Liver (tissue), 3 donors: Measurements from ENCODE around the gene ZNF718.

Experiments
- ATF3 ChIP-seq: IDR thresholded peaks from 2 replicates; pipeline ENCODE4 v1.6.1; 2016; ENCODE audit warnings: antibody characterized with exemption
- CTCF ChIP-seq: fragments of 150-350 bp; IDR thresholded peaks from 2 replicates; pipeline ENCODE4 v1.5.1; 2017; ENCODE audit warnings: improper control_type of control experiment, low read depth, low read length; ENCODE audit not compliant: missing input control
- EGR1 ChIP-seq, 2 donors: IDR thresholded peaks; 2 replicates each; pipeline ENCODE4 v1.6.1; 2016 to 2018; ENCODE audit warnings: antibody characterized with exemption in 2 of 2, low read depth in 2 of 2
- FOXA1 ChIP-seq: IDR thresholded peaks from 2 replicates; pipeline ENCODE4 v1.6.1; 2016; ENCODE audit warnings: antibody characterized with exemption
- GABPA ChIP-seq, 2 donors: IDR thresholded peaks in 1 of 2; conservative IDR thresholded peaks in 1 of 2; 2 replicates each; pipeline ENCODE4 v1.6.1; 2016; ENCODE audit warnings: antibody characterized with exemption in 2 of 2, mild to moderate bottlenecking in 1 of 2, moderate library complexity in 1 of 2
- JUND ChIP-seq, 2 donors: IDR thresholded peaks; 2 replicates each; pipeline ENCODE4 v1.6.1; 2016; ENCODE audit warnings: antibody characterized with exemption in 2 of 2
- MAX ChIP-seq: IDR thresholded peaks from 2 replicates; pipeline ENCODE4 v1.6.1; 2016; ENCODE audit warnings: antibody characterized with exemption
- RAD21 ChIP-seq, 2 donors: IDR thresholded peaks; 2 replicates each; pipeline ENCODE4 v1.6.1; 2016; ENCODE audit warnings: antibody characterized with exemption in 2 of 2, mild to moderate bottlenecking in 2 of 2
- REST ChIP-seq: IDR thresholded peaks from 2 replicates; pipeline ENCODE4 v1.6.1; 2016; ENCODE audit warnings: antibody characterized with exemption, mild to moderate bottlenecking
- RXRA ChIP-seq, 2 donors: IDR thresholded peaks; 2 replicates each; pipeline ENCODE4 v1.6.1; 2017 to 2018; ENCODE audit warnings: antibody characterized with exemption in 2 of 2, mild to moderate bottlenecking in 1 of 2
- TAF1 ChIP-seq: conservative IDR thresholded peaks from 2 replicates; pipeline ENCODE4 v1.6.1; 2016; ENCODE audit warnings: antibody characterized with exemption, mild to moderate bottlenecking
- YY1 ChIP-seq: IDR thresholded peaks from 2 replicates; pipeline ENCODE4 v1.6.1; 2016; ENCODE audit warnings: antibody characterized with exemption, mild to moderate bottlenecking
- TF ChIP-seq, protein P1 (sequence below): IDR thresholded peaks from 2 replicates; pipeline ENCODE4 v1.6.1; 2016; ENCODE audit warnings: antibody characterized with exemption
- donor health status: healthy.
- donor health status: healthy.

DNA sequence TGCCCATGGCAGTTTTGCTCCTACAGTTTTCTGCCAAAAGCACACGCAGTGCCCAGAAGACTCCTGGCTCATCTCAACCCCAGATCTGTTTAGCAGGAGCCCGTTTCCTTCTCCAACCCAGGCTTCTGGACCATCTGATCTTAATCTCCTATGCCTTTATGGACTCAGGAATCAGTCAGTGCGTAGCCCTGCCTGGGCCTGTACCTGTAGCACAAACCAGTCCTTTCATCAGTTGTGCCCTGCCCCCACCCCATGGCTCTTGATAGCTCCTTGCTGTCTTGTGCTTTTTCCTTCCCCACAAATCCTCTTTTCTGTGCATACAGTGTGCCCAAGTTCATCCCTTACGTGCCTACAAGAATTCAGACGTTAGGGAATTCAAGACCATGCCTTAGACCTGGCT is 1.5 kb downstream of the ZNF718 start:
- TF ChIP-seq CTCF (no peak), MAX (no peak), TAF1 (no peak), FOXA1 (no peak), EGR1 (IDR thresholded peaks at IDR 0.05; ENCODE audit: low read depth in 2 of 2) (no peak), REST (no peak), JUND (IDR thresholded peaks at IDR 0.05) (no peak), GABPA (IDR thresholded peaks at IDR 0.05 in 1 of 2, conservative IDR thresholded peaks at IDR 0.05 in 1 of 2) (no peak), RAD21 (IDR thresholded peaks at IDR 0.05) (no peak), YY1 (no peak), ATF3 (no peak), RXRA (IDR thresholded peaks at IDR 0.05) (no peak)
- TF ChIP-seq, protein P1, sequence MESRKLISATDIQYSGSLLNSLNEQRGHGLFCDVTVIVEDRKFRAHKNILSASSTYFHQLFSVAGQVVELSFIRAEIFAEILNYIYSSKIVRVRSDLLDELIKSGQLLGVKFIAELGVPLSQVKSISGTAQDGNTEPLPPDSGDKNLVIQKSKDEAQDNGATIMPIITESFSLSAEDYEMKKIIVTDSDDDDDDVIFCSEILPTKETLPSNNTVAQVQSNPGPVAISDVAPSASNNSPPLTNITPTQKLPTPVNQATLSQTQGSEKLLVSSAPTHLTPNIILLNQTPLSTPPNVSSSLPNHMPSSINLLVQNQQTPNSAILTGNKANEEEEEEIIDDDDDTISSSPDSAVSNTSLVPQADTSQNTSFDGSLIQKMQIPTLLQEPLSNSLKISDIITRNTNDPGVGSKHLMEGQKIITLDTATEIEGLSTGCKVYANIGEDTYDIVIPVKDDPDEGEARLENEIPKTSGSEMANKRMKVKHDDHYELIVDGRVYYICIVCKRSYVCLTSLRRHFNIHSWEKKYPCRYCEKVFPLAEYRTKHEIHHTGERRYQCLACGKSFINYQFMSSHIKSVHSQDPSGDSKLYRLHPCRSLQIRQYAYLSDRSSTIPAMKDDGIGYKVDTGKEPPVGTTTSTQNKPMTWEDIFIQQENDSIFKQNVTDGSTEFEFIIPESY = no peak
